ENCODE results near the gene COBL. TPM values are rescaled to one million over a fixed set of nuclear protein-coding genes. Genes with fewer than 3 reads are reported as not detected.

Gene COBL
- total and polyA plus RNA-seq, 10 of the 15 experiments (the other 5 are each of a cell fraction or from before 2014, with no cell fraction given), result 0.21 TPM; not detected in 9

- no peaks in the 10 kb centered on the region for H4K20me1 ChIP-seq (ENCODE audit: control insufficient read depth, insufficient read depth)
- in situ Hi-C loops (cut with MboI), result loop anchor here (10.0 kb wide), 2 partner anchors 688 to 948 kb away; no protein-coding TSS in a partner anchor
Observed at GRCh38 chr7:51152706-51153200, 163.9 kb downstream of the COBL start.

More at GRCh38 chr7:51152706-51153200, 163.9 kb downstream of the COBL start:
- intact Hi-C loops (cut with micrococcal nuclease; ENCODE audit: unreplicated experiment), result no loop called here
- no peak for ATAC-seq
- ChIA-PET SMC1A (ENCODE audit: uncharacterized antibody, unreplicated experiment) (interaction anchor here (1.0 to 3.7 kb wide), 3 partner anchors 8 to 10 kb away, joined by 3 to 15 read pairs (median 3); no protein-coding TSS in a partner anchor), POLR2A (no interaction called here), CTCF (interaction anchor here (0.7 to 3.5 kb wide), 3 partner anchors 9 to 684 kb away, joined by 3 to 47 read pairs (median 7); no protein-coding TSS in a partner anchor), RAD21 (ENCODE audit: unreplicated experiment) (interaction anchor here (1.2 kb wide), 2 partner anchors 10 to 12 kb away, joined by 3 to 5 read pairs; no protein-coding TSS in a partner anchor)
- Histone ChIP-seq H3K79me2 (ENCODE audit: control insufficient read depth, insufficient read depth, low read length) (no peaks in the 10 kb centered on the region), H3K27ac (ENCODE audit: control insufficient read depth, insufficient read depth) (no peak overlapping the region), H3K4me3 (no peak overlapping the region), H3K36me3 (ENCODE audit: control insufficient read depth in 2 of 2, insufficient read depth in 2 of 2, low read length in 1 of 2) (no peaks in the 10 kb centered on the region), H3K4me2 (ENCODE audit: control insufficient read depth, insufficient read depth) (no peak overlapping the region), H3K9ac (ENCODE audit: control insufficient read depth, insufficient read depth, low read length) (no peak overlapping the region), H3K9me3 (replicated peaks; ENCODE audit: control insufficient read depth, insufficient read depth, low read length) (no peaks in the 10 kb centered on the region), H3K27me3 (replicated peaks in 1 of 2; ENCODE audit: control insufficient read depth in 2 of 2, insufficient read depth in 2 of 2, low read length in 1 of 2) (0 out of 4 replicates have a peak, but pooled peaks cover 0 to 2% of the 10 kb centered on the region in 2 experiments), H2AFZ (ENCODE audit: control insufficient read depth, low read depth, low read length) (no peak overlapping the region), H3K4me1 (ENCODE audit: control insufficient read depth, insufficient read depth, low read length) (no peaks in the 10 kb centered on the region)
- no peak for DNase-seq (ENCODE audit: low read depth, low spot score)
- BruUV-seq (replicated peaks), result no TSS peak
- 0% methylated on average over 4 of the region's 4 CpGs for WGBS (ENCODE audit: insufficient coverage, insufficient replicate concordance, low lambda C conversion rate, missing lambda C conversion rate)
- FAIRE-seq, result no peak
- TF ChIP-seq RB1 (IDR thresholded peaks at IDR 0.05; ENCODE audit: borderline replicate concordance) (no peak), MYB (IDR thresholded peaks at IDR 0.05; ENCODE audit: borderline replicate concordance, low read depth, low read length) (no peak), NBN (IDR thresholded peaks at IDR 0.05) (no peak), SUPT20H (IDR thresholded peaks at IDR 0.05; ENCODE audit: borderline replicate concordance, control insufficient read depth, low read depth, low read length) (no peak), ZBTB40 (IDR thresholded peaks at IDR 0.05; ENCODE audit: borderline replicate concordance) (no peak), EP300 (IDR thresholded peaks at IDR 0.05; ENCODE audit: borderline replicate concordance in 1 of 2, control insufficient read depth in 1 of 2, low read depth in 2 of 2, low read length in 2 of 2) (no peak), POLR2AphosphoS5 (IDR thresholded peaks at IDR 0.05; ENCODE audit: low read length) (no peak), STAT1 (conservative IDR thresholded peaks at IDR 0.05) (no peak), CBX5 (IDR thresholded peaks at IDR 0.05; ENCODE audit: low read depth) (no peak), CTCF (IDR thresholded peaks at IDR 0.05 in 2 of 3, conservative IDR thresholded peaks at IDR 0.05 in 1 of 3; ENCODE audit: control insufficient read depth in 2 of 3, extremely low read depth in 1 of 3, insufficient read depth in 1 of 3, low read depth in 3 of 3, low read length in 3 of 3) (no peak), CHD4 (IDR thresholded peaks at IDR 0.05) (no peak), PAX8 (IDR thresholded peaks at IDR 0.05) (no peak), RUNX3 (IDR thresholded peaks at IDR 0.05; ENCODE audit: low read length) (no peak), BHLHE40 (IDR thresholded peaks at IDR 0.05; ENCODE audit: borderline replicate concordance in 1 of 2, low read depth in 2 of 2, low read length in 1 of 2) (no peak), E4F1 (IDR thresholded peaks at IDR 0.05; ENCODE audit: borderline replicate concordance, partially characterized antibody) (no peak)

Data from GM12878 (cell line).